AG09319 (cell line): Measurements from ENCODE around the gene MARK1.
"Not testable (repeated sequence)": the region's sequence is repeated elsewhere in the genome, so short reads cannot be mapped to it uniquely, and the experiment has no call there.

ENCODE experiments used
- DNase-seq: peaks from one replicate; pipeline ENCODE4 v3.0.0-alpha.2; 2010; ENCODE audit warnings: low read depth; ENCODE audit errors: extremely low read depth
- CTCF ChIP-seq: IDR thresholded peaks from 2 replicates; pipeline ENCODE4 v1.5.1; 2011; ENCODE audit warnings: low read depth, mild to moderate bottlenecking, inconsistent platforms, low read length, moderate library complexity

The MARK1 gene

GRCh38 chr1:220681220-220681880 is 153.4 kb downstream of the MARK1 start:
- no peak for TF ChIP-seq CTCF
- no peak for DNase-seq

DNA sequence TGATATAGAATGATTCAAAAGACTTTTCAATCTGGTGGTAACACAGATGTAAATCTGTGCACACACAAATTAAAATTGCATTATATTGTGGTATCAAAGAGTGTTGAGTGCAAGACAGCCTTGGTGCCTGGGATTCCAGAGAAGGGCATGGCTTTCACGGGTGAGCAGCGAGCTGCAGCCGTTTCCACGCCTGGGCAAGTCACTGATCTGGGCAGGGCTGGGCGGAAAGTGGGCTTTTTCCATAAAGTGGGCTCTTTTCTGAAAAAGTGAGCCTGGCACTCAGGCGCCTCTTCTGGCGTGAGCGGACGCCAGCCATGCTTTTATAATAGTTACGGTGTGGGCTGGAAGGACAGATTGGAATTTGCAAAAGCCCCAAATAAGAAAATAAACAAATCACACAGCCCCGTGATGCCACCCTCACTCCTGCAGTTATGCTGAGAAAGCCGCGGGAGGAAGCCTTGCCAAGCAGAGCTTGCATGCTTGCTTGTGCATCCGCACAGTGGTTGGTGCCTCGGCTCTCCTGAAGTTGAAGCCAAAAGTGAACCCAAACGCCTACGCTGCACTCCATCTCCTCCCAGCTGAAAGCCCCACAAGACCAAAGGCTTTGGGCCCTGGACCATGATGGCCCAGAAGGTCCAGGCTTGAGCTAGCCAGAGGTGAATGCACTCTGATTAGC is 155.1 kb downstream of the MARK1 start:
- TF ChIP-seq CTCF: no peak
- DNase-seq: no peak

- not testable (repeated sequence) for DNase-seq
These were observed 155.8 kb downstream of the MARK1 start for GRCh38 chr1:220683716-220684115.

- no peak for TF ChIP-seq CTCF
- no peak for DNase-seq
These were observed 157.0 kb downstream of the MARK1 start for GRCh38 chr1:220684890-220685289.

DNA sequence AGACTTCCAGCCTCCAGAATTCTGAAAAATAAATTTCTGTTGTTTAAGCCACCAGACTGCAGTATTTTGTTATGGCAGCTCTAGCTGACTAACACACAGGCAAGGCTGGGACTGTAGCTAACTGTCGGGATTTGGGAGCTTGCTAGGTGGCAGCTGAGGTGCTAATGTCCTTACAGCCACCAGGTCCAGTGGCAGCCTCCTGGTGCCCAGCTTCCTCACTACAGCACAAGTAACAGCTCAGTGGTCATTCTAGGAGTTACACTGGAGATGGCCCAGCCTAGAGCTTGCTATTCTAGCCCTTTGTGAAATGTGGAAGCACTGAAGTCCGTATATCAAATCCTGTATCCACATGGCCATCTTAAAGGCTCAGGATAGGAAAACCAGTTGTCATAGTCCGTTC is 157.9 kb downstream of the MARK1 start:
- no peak for TF ChIP-seq CTCF
- DNase-seq: no peak

DNA sequence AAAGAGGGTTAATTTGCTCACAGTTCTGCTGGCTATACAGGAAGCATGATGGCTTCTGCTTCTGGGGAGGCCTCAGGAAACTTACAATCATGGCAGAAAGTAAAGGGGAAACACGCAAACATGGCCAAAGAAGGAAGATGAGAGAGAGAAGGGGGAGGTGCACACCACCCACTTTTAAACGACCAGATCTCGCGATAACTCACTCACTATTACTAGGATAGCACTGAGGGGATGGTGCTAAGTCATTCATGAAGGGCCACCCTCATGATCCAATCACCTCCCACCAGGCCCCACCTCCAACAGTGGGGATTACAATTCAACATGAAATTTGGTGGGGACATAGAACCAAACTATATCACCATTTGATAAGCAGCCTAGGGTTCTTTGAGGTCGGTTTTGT is 159.9 kb downstream of the MARK1 start:
- no peak for DNase-seq
- TF ChIP-seq CTCF: no peak

GRCh38 chr1:220689666-220690065 is 161.7 kb downstream of the MARK1 start:
- no peak for TF ChIP-seq CTCF
- DNase-seq: no peak
